ENCODE measurements around the gene SORCS1.

DNA sequence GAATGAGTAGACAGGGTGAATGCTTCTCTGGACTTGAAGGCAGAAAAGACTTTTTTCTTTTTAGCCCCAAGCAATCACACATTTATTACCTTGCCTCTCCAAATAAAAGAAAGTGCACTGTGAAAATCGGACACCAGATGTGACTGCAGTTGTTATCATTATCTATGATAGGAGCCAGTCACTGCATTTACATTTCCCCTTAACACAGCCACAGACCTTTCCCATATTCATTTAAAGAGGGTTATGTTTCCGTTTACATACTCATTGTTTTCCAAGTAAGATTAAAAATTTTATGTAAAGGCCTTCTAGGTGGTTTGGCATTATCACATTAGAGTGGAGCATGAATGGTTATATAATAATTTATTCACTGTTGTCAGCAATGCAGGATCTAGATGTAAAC is 586.8 kb downstream of the SORCS1 start:
- TF ChIP-seq POLR2AphosphoS5 (IDR thresholded peaks at IDR 0.05; ENCODE audit: low read depth) (no peak), EZH2 (IDR thresholded peaks at IDR 0.05; ENCODE audit: low read depth, unreplicated experiment) (no peak), JUNB (IDR thresholded peaks at IDR 0.05; ENCODE audit: unreplicated experiment) (no peak), CREB1 (CRISPR knock-in tag; IDR thresholded peaks at IDR 0.05; ENCODE audit: low read depth) (no peak), EZH2phosphoT487 (IDR thresholded peaks at IDR 0.05; ENCODE audit: unreplicated experiment) (no peak), NANOG (IDR thresholded peaks at IDR 0.05; ENCODE audit: borderline replicate concordance) (no peak), ZNF331 (CRISPR knock-in tag; IDR thresholded peaks at IDR 0.05; ENCODE audit: low read depth) (no peak), ZNF114 (CRISPR knock-in tag; IDR thresholded peaks at IDR 0.05) (no peak)
- TF ChIP-seq, protein P1, sequence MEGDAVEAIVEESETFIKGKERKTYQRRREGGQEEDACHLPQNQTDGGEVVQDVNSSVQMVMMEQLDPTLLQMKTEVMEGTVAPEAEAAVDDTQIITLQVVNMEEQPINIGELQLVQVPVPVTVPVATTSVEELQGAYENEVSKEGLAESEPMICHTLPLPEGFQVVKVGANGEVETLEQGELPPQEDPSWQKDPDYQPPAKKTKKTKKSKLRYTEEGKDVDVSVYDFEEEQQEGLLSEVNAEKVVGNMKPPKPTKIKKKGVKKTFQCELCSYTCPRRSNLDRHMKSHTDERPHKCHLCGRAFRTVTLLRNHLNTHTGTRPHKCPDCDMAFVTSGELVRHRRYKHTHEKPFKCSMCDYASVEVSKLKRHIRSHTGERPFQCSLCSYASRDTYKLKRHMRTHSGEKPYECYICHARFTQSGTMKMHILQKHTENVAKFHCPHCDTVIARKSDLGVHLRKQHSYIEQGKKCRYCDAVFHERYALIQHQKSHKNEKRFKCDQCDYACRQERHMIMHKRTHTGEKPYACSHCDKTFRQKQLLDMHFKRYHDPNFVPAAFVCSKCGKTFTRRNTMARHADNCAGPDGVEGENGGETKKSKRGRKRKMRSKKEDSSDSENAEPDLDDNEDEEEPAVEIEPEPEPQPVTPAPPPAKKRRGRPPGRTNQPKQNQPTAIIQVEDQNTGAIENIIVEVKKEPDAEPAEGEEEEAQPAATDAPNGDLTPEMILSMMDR (conservative IDR thresholded peaks at IDR 0.05; ENCODE audit: low read depth in 2 of 2) = no peak
- TF ChIP-seq, protein P2, sequence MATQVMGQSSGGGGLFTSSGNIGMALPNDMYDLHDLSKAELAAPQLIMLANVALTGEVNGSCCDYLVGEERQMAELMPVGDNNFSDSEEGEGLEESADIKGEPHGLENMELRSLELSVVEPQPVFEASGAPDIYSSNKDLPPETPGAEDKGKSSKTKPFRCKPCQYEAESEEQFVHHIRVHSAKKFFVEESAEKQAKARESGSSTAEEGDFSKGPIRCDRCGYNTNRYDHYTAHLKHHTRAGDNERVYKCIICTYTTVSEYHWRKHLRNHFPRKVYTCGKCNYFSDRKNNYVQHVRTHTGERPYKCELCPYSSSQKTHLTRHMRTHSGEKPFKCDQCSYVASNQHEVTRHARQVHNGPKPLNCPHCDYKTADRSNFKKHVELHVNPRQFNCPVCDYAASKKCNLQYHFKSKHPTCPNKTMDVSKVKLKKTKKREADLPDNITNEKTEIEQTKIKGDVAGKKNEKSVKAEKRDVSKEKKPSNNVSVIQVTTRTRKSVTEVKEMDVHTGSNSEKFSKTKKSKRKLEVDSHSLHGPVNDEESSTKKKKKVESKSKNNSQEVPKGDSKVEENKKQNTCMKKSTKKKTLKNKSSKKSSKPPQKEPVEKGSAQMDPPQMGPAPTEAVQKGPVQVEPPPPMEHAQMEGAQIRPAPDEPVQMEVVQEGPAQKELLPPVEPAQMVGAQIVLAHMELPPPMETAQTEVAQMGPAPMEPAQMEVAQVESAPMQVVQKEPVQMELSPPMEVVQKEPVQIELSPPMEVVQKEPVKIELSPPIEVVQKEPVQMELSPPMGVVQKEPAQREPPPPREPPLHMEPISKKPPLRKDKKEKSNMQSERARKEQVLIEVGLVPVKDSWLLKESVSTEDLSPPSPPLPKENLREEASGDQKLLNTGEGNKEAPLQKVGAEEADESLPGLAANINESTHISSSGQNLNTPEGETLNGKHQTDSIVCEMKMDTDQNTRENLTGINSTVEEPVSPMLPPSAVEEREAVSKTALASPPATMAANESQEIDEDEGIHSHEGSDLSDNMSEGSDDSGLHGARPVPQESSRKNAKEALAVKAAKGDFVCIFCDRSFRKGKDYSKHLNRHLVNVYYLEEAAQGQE (IDR thresholded peaks at IDR 0.05; ENCODE audit: unreplicated experiment) = no peak
- TF ChIP-seq, protein P3, sequence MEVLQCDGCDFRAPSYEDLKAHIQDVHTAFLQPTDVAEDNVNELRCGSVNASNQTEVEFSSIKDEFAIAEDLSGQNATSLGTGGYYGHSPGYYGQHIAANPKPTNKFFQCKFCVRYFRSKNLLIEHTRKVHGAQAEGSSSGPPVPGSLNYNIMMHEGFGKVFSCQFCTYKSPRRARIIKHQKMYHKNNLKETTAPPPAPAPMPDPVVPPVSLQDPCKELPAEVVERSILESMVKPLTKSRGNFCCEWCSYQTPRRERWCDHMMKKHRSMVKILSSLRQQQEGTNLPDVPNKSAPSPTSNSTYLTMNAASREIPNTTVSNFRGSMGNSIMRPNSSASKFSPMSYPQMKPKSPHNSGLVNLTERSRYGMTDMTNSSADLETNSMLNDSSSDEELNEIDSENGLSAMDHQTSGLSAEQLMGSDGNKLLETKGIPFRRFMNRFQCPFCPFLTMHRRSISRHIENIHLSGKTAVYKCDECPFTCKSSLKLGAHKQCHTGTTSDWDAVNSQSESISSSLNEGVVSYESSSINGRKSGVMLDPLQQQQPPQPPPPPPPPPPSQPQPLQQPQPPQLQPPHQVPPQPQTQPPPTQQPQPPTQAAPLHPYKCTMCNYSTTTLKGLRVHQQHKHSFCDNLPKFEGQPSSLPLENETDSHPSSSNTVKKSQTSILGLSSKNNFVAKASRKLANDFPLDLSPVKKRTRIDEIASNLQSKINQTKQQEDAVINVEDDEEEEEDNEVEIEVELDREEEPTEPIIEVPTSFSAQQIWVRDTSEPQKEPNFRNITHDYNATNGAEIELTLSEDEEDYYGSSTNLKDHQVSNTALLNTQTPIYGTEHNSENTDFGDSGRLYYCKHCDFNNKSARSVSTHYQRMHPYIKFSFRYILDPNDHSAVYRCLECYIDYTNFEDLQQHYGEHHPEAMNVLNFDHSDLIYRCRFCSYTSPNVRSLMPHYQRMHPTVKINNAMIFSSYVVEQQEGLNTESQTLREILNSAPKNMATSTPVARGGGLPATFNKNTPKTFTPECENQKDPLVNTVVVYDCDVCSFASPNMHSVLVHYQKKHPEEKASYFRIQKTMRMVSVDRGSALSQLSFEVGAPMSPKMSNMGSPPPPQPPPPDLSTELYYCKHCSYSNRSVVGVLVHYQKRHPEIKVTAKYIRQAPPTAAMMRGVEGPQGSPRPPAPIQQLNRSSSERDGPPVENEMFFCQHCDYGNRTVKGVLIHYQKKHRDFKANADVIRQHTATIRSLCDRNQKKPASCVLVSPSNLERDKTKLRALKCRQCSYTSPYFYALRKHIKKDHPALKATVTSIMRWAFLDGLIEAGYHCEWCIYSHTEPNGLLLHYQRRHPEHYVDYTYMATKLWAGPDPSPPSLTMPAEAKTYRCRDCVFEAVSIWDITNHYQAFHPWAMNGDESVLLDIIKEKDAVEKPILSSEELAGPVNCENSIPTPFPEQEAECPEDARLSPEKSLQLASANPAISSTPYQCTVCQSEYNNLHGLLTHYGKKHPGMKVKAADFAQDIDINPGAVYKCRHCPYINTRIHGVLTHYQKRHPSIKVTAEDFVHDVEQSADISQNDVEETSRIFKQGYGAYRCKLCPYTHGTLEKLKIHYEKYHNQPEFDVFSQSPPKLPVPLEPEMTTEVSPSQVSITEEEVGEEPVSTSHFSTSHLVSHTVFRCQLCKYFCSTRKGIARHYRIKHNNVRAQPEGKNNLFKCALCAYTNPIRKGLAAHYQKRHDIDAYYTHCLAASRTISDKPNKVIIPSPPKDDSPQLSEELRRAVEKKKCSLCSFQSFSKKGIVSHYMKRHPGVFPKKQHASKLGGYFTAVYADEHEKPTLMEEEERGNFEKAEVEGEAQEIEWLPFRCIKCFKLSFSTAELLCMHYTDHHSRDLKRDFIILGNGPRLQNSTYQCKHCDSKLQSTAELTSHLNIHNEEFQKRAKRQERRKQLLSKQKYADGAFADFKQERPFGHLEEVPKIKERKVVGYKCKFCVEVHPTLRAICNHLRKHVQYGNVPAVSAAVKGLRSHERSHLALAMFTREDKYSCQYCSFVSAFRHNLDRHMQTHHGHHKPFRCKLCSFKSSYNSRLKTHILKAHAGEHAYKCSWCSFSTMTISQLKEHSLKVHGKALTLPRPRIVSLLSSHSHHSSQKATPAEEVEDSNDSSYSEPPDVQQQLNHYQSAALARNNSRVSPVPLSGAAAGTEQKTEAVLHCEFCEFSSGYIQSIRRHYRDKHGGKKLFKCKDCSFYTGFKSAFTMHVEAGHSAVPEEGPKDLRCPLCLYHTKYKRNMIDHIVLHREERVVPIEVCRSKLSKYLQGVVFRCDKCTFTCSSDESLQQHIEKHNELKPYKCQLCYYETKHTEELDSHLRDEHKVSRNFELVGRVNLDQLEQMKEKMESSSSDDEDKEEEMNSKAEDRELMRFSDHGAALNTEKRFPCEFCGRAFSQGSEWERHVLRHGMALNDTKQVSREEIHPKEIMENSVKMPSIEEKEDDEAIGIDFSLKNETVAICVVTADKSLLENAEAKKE (CRISPR knock-in tag; IDR thresholded peaks at IDR 0.05) = no peak
- TF ChIP-seq, protein P4, sequence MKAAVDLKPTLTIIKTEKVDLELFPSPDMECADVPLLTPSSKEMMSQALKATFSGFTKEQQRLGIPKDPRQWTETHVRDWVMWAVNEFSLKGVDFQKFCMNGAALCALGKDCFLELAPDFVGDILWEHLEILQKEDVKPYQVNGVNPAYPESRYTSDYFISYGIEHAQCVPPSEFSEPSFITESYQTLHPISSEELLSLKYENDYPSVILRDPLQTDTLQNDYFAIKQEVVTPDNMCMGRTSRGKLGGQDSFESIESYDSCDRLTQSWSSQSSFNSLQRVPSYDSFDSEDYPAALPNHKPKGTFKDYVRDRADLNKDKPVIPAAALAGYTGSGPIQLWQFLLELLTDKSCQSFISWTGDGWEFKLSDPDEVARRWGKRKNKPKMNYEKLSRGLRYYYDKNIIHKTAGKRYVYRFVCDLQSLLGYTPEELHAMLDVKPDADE (IDR thresholded peaks at IDR 0.05) = no peak

All from GM23338 (cell line).